ENCODE data around the gene DRG1.

- TF ChIP-seq CTCF (IDR thresholded peaks at IDR 0.05) (no peak), POLR2A (IDR thresholded peaks at IDR 0.05) (no peak), EP300 (IDR thresholded peaks at IDR 0.05) (no peak)
These were observed 39.4 kb upstream of the DRG1 start for GRCh38 chr22:31360029-31360428.

Measured in tibial nerve (tissue), 4 donors.